Left ventricle myocardium superior (tissue), 1 donor: ENCODE data around the gene TTC9B. TPM values are rescaled to one million over a fixed set of nuclear protein-coding genes. Genes with fewer than 3 reads are reported as not detected.
A peak's percentile ranks its signal among the peaks of the same experiment; 100 is the strongest.

Experiments
- ATAC-seq: fragments of 200-7000 bp; cut with Tn5 transposase; one replicate; pipeline ENCODE4 v1.9.1; 2020; ENCODE audit warnings: mild to moderate bottlenecking, moderate library complexity
- DNase-seq: peaks from one replicate; pipeline ENCODE4 v3.0.0-alpha.2; 2020
- intact Hi-C: fragments of 100-400 bp; cut with micrococcal nuclease; formaldehyde crosslinking; loops from one replicate; pipeline ENCODE4 v1.11.0; 2022
- total RNA-seq: library from RNA; stranded (reverse); fragmentation: NEBNext Ultra II Directional; extraction: Animal tissue kit (Norgen Biotek cat#: 25700); gene quantifications from one replicate; pipeline ENCODE4 v1.2.1, GENCODE V29; 2021
- donor health status: DM: no; HTN: yes; CAD: no; lungs with severe emphysema.

Gene TTC9B
- total RNA-seq, 1 donor from 2014 or later = not detected

- no peak for DNase-seq
- intact Hi-C loops = no loop called here
- ATAC-seq = no peak
Observed at GRCh38 chr19:40249781-40250180, 31.6 kb upstream of the TTC9B start.

GRCh38 chr19:40249201-40249600 lies 31.0 kb upstream of the TTC9B start:
- no peak for DNase-seq
- ATAC-seq = no peak
- intact Hi-C loops = no loop called here

GRCh38 chr19:40247735-40248262 lies 29.6 kb upstream of the TTC9B start:
- no peak for DNase-seq
- no peak for ATAC-seq
- intact Hi-C loops = no loop called here

GRCh38 chr19:40247178-40247577 lies 29.0 kb upstream of the TTC9B start:
- DNase-seq (no peak), ATAC-seq (no peak)
- intact Hi-C loops = no loop called here

- DNase-seq (no peak), ATAC-seq (no peak)
- intact Hi-C loops = no loop called here
Observed at GRCh38 chr19:40246292-40247073, 28.3 kb upstream of the TTC9B start.

GRCh38 chr19:40245506-40246128 lies 27.4 kb upstream of the TTC9B start:
- ATAC-seq = no peak
- intact Hi-C loops = no loop called here
- DNase-seq = no peak

- intact Hi-C loops = no loop called here
- DNase-seq (no peak), ATAC-seq (no peak)
Observed at GRCh38 chr19:40244579-40245317, 26.6 kb upstream of the TTC9B start.

GRCh38 chr19:40243181-40243580 lies 25.0 kb upstream of the TTC9B start:
- intact Hi-C loops = no loop called here
- DNase-seq = no peak
- ATAC-seq = no peak

GRCh38 chr19:40242480-40242879 lies 24.3 kb upstream of the TTC9B start:
- DNase-seq (no peak), ATAC-seq (no peak)
- intact Hi-C loops = no loop called here

GRCh38 chr19:40241809-40242384 lies 23.7 kb upstream of the TTC9B start:
- intact Hi-C loops = no loop called here
- DNase-seq = peak; percentile 77
- ATAC-seq = peak; percentile 93

GRCh38 chr19:40241125-40241808 lies 23.1 kb upstream of the TTC9B start:
- DNase-seq (no peak), ATAC-seq (no peak)
- intact Hi-C loops = no loop called here

GRCh38 chr19:40240332-40240731 lies 22.1 kb upstream of the TTC9B start:
- DNase-seq (no peak), ATAC-seq (no peak)
- intact Hi-C loops = no loop called here

- ATAC-seq (no peak), DNase-seq (no peak)
- intact Hi-C loops = no loop called here
Observed at GRCh38 chr19:40239415-40240226, 21.4 kb upstream of the TTC9B start.

GRCh38 chr19:40238775-40239174 lies 20.6 kb upstream of the TTC9B start:
- ATAC-seq (no peak), DNase-seq (no peak)
- intact Hi-C loops = no loop called here

- intact Hi-C loops = no loop called here
- no peak for DNase-seq
- no peak for ATAC-seq
Observed at GRCh38 chr19:40237791-40238190, 19.6 kb upstream of the TTC9B start.

GRCh38 chr19:40236366-40236765 lies 18.2 kb upstream of the TTC9B start:
- intact Hi-C loops = no loop called here
- DNase-seq = no peak
- ATAC-seq = no peak

GRCh38 chr19:40236026-40236355 lies 17.8 kb upstream of the TTC9B start:
- intact Hi-C loops = no loop called here
- ATAC-seq (no peak), DNase-seq (no peak)

GRCh38 chr19:40235238-40236025 lies 17.2 kb upstream of the TTC9B start:
- DNase-seq (no peak), ATAC-seq (no peak)
- intact Hi-C loops = no loop called here
